Uterus (tissue), 2 donors: ENCODE results near the gene SHISA9.

ENCODE experiments used
- CTCF ChIP-seq, 4 experiments: fragments of 200-600 bp in 2 of 4; fragments of 450-650 bp in 2 of 4; sonication (generic) in 2 of 4; IDR thresholded peaks; one replicate each; pipeline ENCODE4 v1.5.1; 2016 to 2019; ENCODE audit warnings: antibody characterized with exemption in 4 of 4, mild to moderate bottlenecking in 2 of 4, moderate library complexity in 1 of 4
- POLR2A ChIP-seq, 2 donors: fragments of 450-650 bp; IDR thresholded peaks; one replicate each; pipeline ENCODE4 v1.6.1; 2016; ENCODE audit warnings: antibody characterized with exemption in 2 of 2, mild to moderate bottlenecking in 1 of 2, moderate library complexity in 1 of 2

GRCh38 chr16:13193721-13194120 is 292.3 kb downstream of the SHISA9 start:
- no peak for TF ChIP-seq CTCF (IDR thresholded peaks at IDR 0.05)
- TF ChIP-seq POLR2A (IDR thresholded peaks at IDR 0.05): no peak
